GM12878 (cell line): ENCODE measurements around the gene ANP32E.
"Not testable (repeated sequence)": the region's sequence is repeated elsewhere in the genome, so short reads cannot be mapped to it uniquely, and the experiment has no call there.

ENCODE experiments used
- BCL3 ChIP-seq: IDR thresholded peaks from 2 replicates; pipeline ENCODE4 v1.6.1; 2011; ENCODE audit warnings: borderline replicate concordance, low read depth, mild to moderate bottlenecking, moderate library complexity, low read length; ENCODE audit not compliant: insufficient read depth, poor library complexity, severe bottlenecking
- CTCF ChIP-seq, 3 experiments: IDR thresholded peaks in 2 of 3; conservative IDR thresholded peaks in 1 of 3; 2 replicates each; pipeline ENCODE4 v1.5.1; 2011; ENCODE audit warnings: low read depth in 3 of 3, low read length in 3 of 3, mild to moderate bottlenecking in 3 of 3, control low read depth in 2 of 3, moderate library complexity in 2 of 3, inconsistent platforms in 1 of 3, mixed read lengths in 1 of 3; ENCODE audit not compliant: control insufficient read depth in 2 of 3, insufficient read depth in 1 of 3; ENCODE audit errors: extremely low read depth in 1 of 3
- EGR1 ChIP-seq, 2 experiments: IDR thresholded peaks; 1 replicate in 1 of 2; 2 replicates in 1 of 2; pipeline ENCODE4 v1.6.1; 2011 to 2012; ENCODE audit warnings: low read depth in 2 of 2, low read length in 2 of 2, borderline replicate concordance in 1 of 2, mild to moderate bottlenecking in 1 of 2, moderate library complexity in 1 of 2
- EZH2 ChIP-seq: IDR thresholded peaks from 2 replicates; pipeline ENCODE4 v1.6.1; 2012; ENCODE audit warnings: low read depth, mild to moderate bottlenecking, control low read depth, inconsistent platforms, low read length, borderline replicate concordance; ENCODE audit not compliant: control insufficient read depth
- PKNOX1 ChIP-seq: fragments of 450-650 bp; IDR thresholded peaks from 2 replicates; pipeline ENCODE4 v1.6.1; 2016; ENCODE audit warnings: mild to moderate bottlenecking
- TAF1 ChIP-seq: IDR thresholded peaks from 2 replicates; pipeline ENCODE4 v1.6.1; 2011; ENCODE audit warnings: mild to moderate bottlenecking, low read depth, low read length, borderline replicate concordance

DNA sequence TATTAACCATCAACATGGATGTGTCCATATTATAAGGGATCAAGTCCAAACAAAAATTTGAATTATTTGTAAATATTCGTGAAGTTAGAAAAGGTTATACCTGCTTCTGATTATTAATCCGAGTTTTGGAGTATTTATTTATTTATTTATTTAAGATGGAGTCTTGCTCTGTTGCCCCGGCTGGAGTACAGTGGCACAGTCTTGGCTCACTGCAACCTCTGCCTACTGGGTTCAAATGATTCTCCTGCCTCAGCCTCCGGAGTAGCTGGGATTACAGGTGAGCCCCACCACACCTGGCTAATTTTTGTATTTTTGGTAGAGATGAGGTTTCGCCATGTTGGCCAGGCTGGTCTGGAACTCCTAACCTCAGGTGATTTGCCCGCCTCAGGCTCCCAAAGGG, 20.1 kb downstream of the ANP32E start:
- not testable (repeated sequence) for TF ChIP-seq CTCF (IDR thresholded peaks at IDR 0.05 in 2 of 3, conservative IDR thresholded peaks at IDR 0.05 in 1 of 3; ENCODE audit: control insufficient read depth in 2 of 3, extremely low read depth in 1 of 3, insufficient read depth in 1 of 3, low read depth in 3 of 3, low read length in 3 of 3); EGR1 (IDR thresholded peaks at IDR 0.05; ENCODE audit: borderline replicate concordance in 1 of 2, low read depth in 2 of 2, low read length in 2 of 2); TAF1; EZH2; PKNOX1; BCL3
